Measurements from ENCODE around the gene ZNF74. TPM values are rescaled to one million over a fixed set of nuclear protein-coding genes. Genes with fewer than 3 reads are reported as not detected.

Gene ZNF74
- total RNA-seq, 1 experiment from 2014 or later, result 8.1 TPM

DNA sequence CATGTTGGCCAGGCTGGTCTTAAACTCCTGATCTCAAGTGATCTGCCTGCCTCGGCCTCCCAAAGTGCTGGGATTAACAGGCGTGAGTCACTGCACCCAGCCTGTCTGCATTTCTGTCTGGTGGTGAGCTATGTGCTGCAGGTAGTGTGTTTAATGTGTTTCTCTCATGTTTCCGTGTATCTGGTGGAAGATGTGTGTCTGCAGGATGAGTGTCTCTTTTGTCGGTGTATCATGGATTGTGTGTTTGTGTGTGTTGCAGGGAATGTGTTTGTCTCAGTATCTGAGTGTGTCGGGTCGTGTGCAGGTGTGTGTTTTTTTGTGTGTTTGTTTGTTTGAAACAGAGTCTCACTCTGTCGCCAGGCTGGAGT lies 27.5 kb downstream of the ZNF74 start:
- TF ChIP-seq, protein P1, sequence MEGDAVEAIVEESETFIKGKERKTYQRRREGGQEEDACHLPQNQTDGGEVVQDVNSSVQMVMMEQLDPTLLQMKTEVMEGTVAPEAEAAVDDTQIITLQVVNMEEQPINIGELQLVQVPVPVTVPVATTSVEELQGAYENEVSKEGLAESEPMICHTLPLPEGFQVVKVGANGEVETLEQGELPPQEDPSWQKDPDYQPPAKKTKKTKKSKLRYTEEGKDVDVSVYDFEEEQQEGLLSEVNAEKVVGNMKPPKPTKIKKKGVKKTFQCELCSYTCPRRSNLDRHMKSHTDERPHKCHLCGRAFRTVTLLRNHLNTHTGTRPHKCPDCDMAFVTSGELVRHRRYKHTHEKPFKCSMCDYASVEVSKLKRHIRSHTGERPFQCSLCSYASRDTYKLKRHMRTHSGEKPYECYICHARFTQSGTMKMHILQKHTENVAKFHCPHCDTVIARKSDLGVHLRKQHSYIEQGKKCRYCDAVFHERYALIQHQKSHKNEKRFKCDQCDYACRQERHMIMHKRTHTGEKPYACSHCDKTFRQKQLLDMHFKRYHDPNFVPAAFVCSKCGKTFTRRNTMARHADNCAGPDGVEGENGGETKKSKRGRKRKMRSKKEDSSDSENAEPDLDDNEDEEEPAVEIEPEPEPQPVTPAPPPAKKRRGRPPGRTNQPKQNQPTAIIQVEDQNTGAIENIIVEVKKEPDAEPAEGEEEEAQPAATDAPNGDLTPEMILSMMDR (conservative IDR thresholded peaks at IDR 0.05), result no peak
- TF ChIP-seq EZH2 (IDR thresholded peaks at IDR 0.05; ENCODE audit: low read depth), result no peak
- POLR2A ChIA-PET (ENCODE audit: unreplicated experiment), result no interaction called here
- CTCF ChIA-PET, result no interaction called here
- H3K9me2 ChIP-seq (ENCODE audit: insufficient read depth), result no peaks in the 10 kb centered on the region
- H2AFZ ChIP-seq, result no peak overlapping the region
- H3K79me2 ChIP-seq (ENCODE audit: low read depth), result no peaks in the 10 kb centered on the region
- H3K36me3 ChIP-seq (ENCODE audit: low read depth), result no peaks in the 10 kb centered on the region
- H3F3A ChIP-seq (ENCODE audit: insufficient read depth, low read depth), result no peaks in the 10 kb centered on the region
- BruUV-seq (replicated peaks), result no TSS peak
- no peaks in the 10 kb centered on the region for H3K27me3 ChIP-seq (ENCODE audit: insufficient read depth, low read depth)
- no peak overlapping the region for H3K27ac ChIP-seq
- no peaks in the 10 kb centered on the region for H3K4me1 ChIP-seq (replicated peaks; ENCODE audit: insufficient read depth)
- H3K4me2 ChIP-seq, result no peak overlapping the region
- no peak overlapping the region for H3K4me3 ChIP-seq
- intact Hi-C loops (cut with micrococcal nuclease; ENCODE audit: unreplicated experiment), result no loop called here
- no peaks in the 10 kb centered on the region for H4K20me1 ChIP-seq (ENCODE audit: insufficient read depth)
- H3K9me3 ChIP-seq (ENCODE audit: insufficient read depth, low read depth), result no peaks in the 10 kb centered on the region
- no peak for DNase-seq

DNA sequence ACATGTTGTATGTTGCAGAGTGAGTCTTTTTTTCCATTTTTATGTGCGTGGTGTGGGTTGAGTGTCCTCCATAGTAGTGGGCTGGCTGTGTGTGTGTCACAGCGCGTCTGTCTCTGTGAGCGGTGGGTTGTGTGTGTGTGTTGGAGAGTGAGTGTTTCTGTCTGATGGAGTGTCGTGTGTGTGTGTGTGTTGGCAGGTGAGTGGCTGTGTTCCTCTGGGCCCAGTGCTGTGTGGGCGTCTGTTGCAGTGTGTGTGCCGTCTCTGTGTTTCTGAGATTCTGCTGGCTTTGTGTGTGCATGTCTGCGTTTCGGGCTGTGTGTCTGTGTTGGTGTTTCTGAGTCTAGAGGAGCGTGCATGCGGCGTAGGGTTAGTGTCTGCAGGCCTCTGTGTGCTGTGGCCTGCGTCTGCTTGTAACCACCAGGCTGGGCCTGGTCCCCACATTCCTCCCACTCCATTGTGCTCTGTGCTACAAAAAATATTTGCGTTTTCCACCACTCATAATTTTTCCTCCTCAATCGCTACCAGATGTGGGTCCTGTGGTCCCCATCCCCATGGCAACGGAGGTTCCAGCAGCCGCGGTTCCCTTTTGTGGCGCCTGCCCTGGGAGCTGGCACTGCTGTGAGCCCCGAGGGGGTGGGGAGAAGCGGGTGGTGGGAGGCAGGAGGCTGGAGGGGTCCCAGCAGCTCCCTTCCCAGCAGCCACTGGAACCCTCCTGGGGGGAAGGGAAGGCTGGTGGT lies 28.5 kb downstream of the ZNF74 start:
- no peaks in the 10 kb centered on the region for H4K20me1 ChIP-seq (ENCODE audit: insufficient read depth)
- H3K27ac ChIP-seq, result no peak overlapping the region
- TF ChIP-seq, protein P1 (conservative IDR thresholded peaks at IDR 0.05), result no peak
- no peak for TF ChIP-seq EZH2 (IDR thresholded peaks at IDR 0.05; ENCODE audit: low read depth)
- CTCF ChIA-PET, result no interaction called here
- H3K27me3 ChIP-seq (ENCODE audit: insufficient read depth, low read depth), result no peaks in the 10 kb centered on the region
- no peaks in the 10 kb centered on the region for H3K79me2 ChIP-seq (ENCODE audit: low read depth)
- H3F3A ChIP-seq (ENCODE audit: insufficient read depth, low read depth), result no peaks in the 10 kb centered on the region
- no peak overlapping the region for H3K4me2 ChIP-seq
- no peak overlapping the region for H3K4me3 ChIP-seq
- POLR2A ChIA-PET (ENCODE audit: unreplicated experiment), result no interaction called here
- H2AFZ ChIP-seq, result no peak overlapping the region
- DNase-seq, result no peak
- no peaks in the 10 kb centered on the region for H3K4me1 ChIP-seq (replicated peaks; ENCODE audit: insufficient read depth)
- intact Hi-C loops (cut with micrococcal nuclease; ENCODE audit: unreplicated experiment), result no loop called here
- H3K9me2 ChIP-seq (ENCODE audit: insufficient read depth), result no peaks in the 10 kb centered on the region
- BruUV-seq (replicated peaks), result no TSS peak
- H3K36me3 ChIP-seq (ENCODE audit: low read depth), result no peaks in the 10 kb centered on the region
- H3K9me3 ChIP-seq (ENCODE audit: insufficient read depth, low read depth), result no peaks in the 10 kb centered on the region

DNA sequence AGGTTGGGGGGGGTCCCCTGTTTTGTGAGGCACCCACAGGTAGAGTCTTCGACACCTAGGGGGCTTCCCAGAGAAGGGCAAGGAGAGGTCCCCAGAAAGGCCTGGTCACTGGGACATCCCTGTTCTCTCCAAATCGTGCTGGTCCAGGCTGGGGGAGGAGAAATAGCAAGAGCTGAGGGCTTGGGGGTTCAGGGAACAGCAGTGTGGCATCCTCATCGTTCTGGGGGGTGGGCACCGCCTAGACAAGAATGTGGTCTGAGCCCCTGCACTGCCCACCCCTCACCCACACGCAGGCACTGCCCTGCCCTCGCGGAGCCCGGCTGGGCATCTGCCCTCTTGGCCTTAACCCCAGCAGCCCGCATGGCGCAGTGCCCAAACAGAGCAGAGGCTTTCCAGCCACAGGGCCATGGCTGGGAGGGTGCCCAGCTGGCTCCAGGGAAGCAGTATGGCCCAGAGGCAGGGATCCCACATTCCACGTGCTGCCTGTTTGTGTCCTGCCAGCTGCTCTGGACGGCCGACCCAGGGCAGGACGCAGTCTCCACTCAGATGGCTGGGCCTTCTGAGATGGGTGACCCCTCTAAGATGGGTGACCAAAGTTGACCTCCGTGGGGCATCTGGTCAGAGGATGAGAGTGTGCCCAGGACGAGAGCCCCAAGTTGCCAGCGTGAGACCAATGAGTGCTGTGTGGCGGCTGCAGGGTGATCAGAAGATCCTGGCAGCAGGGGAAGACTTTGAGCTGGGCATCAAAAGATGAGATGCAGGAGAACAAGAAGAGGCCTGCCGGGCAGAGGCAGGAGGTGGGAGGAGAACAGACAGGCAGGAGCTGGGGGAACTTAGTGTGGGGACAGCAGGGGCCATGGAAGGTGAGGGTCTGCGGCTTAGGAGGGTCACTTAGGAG lies 29.3 kb downstream of the ZNF74 start:
- CTCF ChIA-PET, result no interaction called here
- Histone ChIP-seq H3K9me3 (ENCODE audit: insufficient read depth, low read depth) (no peaks in the 10 kb centered on the region), H3K27ac (no peak overlapping the region), H3K4me1 (replicated peaks; ENCODE audit: insufficient read depth) (no peaks in the 10 kb centered on the region), H2AFZ (no peak overlapping the region), H3K4me2 (no peak overlapping the region), H3K9me2 (ENCODE audit: insufficient read depth) (no peaks in the 10 kb centered on the region), H3K36me3 (ENCODE audit: low read depth) (no peaks in the 10 kb centered on the region), H4K20me1 (ENCODE audit: insufficient read depth) (no peaks in the 10 kb centered on the region), H3K79me2 (ENCODE audit: low read depth) (no peaks in the 10 kb centered on the region), H3K4me3 (no peak overlapping the region), H3K27me3 (ENCODE audit: insufficient read depth, low read depth) (no peaks in the 10 kb centered on the region), H3F3A (ENCODE audit: insufficient read depth, low read depth) (no peaks in the 10 kb centered on the region)
- intact Hi-C loops (cut with micrococcal nuclease; ENCODE audit: unreplicated experiment), result no loop called here
- DNase-seq, result no peak
- POLR2A ChIA-PET (ENCODE audit: unreplicated experiment), result no interaction called here
- TF ChIP-seq, protein P1 (conservative IDR thresholded peaks at IDR 0.05), result no peak
- no peak for TF ChIP-seq EZH2 (IDR thresholded peaks at IDR 0.05; ENCODE audit: low read depth)
- no TSS peak for BruUV-seq (replicated peaks)

Data from PC-9 (cell line).